Heart right ventricle (tissue), 16 donors: ENCODE measurements around the gene FAM83G. TPM values are rescaled to one million over a fixed set of nuclear protein-coding genes. Genes with fewer than 3 reads are reported as not detected.

Source experiments
- ATAC-seq, 8 donors: fragments of 200-7000 bp; cut with Tn5 transposase; one replicate each; pipeline ENCODE4 v1.9.1; 2020; ENCODE audit warnings: mild to moderate bottlenecking in 8 of 8, moderate library complexity in 8 of 8, moderate number of reproducible peaks in 1 of 8
- DNase-seq, 2 donors: peaks; one replicate each; pipeline ENCODE4 v3.0.0-alpha.2; 2020
- H3K27ac ChIP-seq, 10 donors: fragments of 200-600 bp; sonication (generic) in 2 of 10; one replicate each; pipeline versions ENCODE4 v1.5.0 to v1.8.0; 2020 to 2022; ENCODE audit warnings: mild to moderate bottlenecking in 3 of 10
- H3K27me3 ChIP-seq, 7 donors: fragments of 200-600 bp; one replicate each; pipeline ENCODE4 v1.8.0; 2021 to 2022; ENCODE audit warnings: mild to moderate bottlenecking in 2 of 7
- H3K36me3 ChIP-seq, 9 donors: fragments of 200-600 bp; sonication (generic) in 1 of 9; one replicate each; pipeline versions ENCODE4 v1.5.0 to v1.8.0; 2020 to 2022; ENCODE audit warnings: mild to moderate bottlenecking in 2 of 9
- H3K4me1 ChIP-seq, 9 donors: fragments of 200-600 bp; sonication (generic) in 1 of 9; one replicate each; pipeline versions ENCODE4 v1.5.0 to v1.8.0; 2020 to 2022; ENCODE audit warnings: mild to moderate bottlenecking in 4 of 9
- H3K4me3 ChIP-seq, 10 donors: fragments of 200-600 bp; sonication (generic) in 2 of 10; one replicate each; pipeline versions ENCODE4 v1.5.0 to v1.8.0; 2020 to 2022; ENCODE audit warnings: mild to moderate bottlenecking in 7 of 10, moderate library complexity in 2 of 10
- H3K9me3 ChIP-seq, 11 donors: fragments of 200-600 bp in 10 of 11; sonication (generic) in 2 of 11; one replicate each; pipeline versions ENCODE4 v1.5.0 to v1.8.0; 2013 to 2022; ENCODE audit warnings: mild to moderate bottlenecking in 2 of 11, control low read depth in 1 of 11, moderate library complexity in 1 of 11
- CTCF ChIP-seq, 9 donors: fragments of 200-600 bp; sonication (generic) in 2 of 9; IDR thresholded peaks; one replicate each; pipeline versions ENCODE4 v1.5.0 to v1.8.0; 2021 to 2022; ENCODE audit warnings: antibody characterized with exemption in 9 of 9, mild to moderate bottlenecking in 5 of 9, moderate library complexity in 1 of 9
- WGBS, 2 donors: extraction: QIAGEN DNeasy Blood & Tissue Kit; methylation state at CpG; one replicate each; pipeline ENCODE4 v1.1.7; 2013; ENCODE audit warnings: inconsistent platforms in 1 of 2; 5-methylcytosine and 5-hydroxymethylcytosine counted together
- intact Hi-C, 10 donors: fragments of 100-400 bp; cut with DNase I; formaldehyde crosslinking; loops; one replicate each; pipeline versions ENCODE4 v1.11.1 to v1.14.2; 2022
- polyA plus RNA-seq, 2 donors: library from polyadenylated mRNA; stranded (reverse); fragments of 200-250 nt; gene quantifications; one replicate each; pipeline ENCODE4 v1.2.3, GENCODE V29; 2013
- total RNA-seq, 10 donors: library from RNA; stranded (reverse); fragmentation: NEBNext Ultra II Directional in 3 of 10; extraction: Animal tissue kit (Norgen Biotek cat#: 25700) in 3 of 10; gene quantifications; one replicate each; pipeline versions ENCODE4 v1.2.1 to v1.2.4, GENCODE V29; 2021 to 2023
- donor health status: Arrhythmogenic right ventricular cardiomyopathy.
- donor health status: ischemic (EF 13 %, LVEDD 7.1; RV severe dilation, severe dysfunction).
- donor health status: healthy with polysubstance abuse.
- donor health status: DM: no; HTN: yes; CAD: no.
- donor health status: DM: no; HTN: no; CAD: no.
- donor health status: ischemic (EF 25% LVEDD 6.9; RV normal size, moderate dysfunction).
- donor health status: ischemic (EF 25% LVEDD 5.7; RV mildly dilated, moderate dysfunction).
- donor health status: healthy.
- donor health status: DM: yes; HTN: yes; CAD: no.
- donor health status: Ischemic cardiomyopathy.
- donor health status: ischemic (EF 35%, LVEDD 5.7; RV mildly dilated, moderate dysfunction).
- donor health status: nonischemic (EF 11% LVEDD 7.7; RV severe dilation, severe dysfunction).
- donor health status: DM: yes; HTN: yes; CAD: no.
- donor health status: PGD.
- donor health status: ischemic (EF 29% LVEDD 5.4; RV normal size, mild dysfunction).
- donor health status: nonischemic (EF 23%, LVEDD 6.1; RV moderate dilation, normal function).

Gene FAM83G
- total and polyA plus RNA-seq, 12 donors, result 0.96 to 5.5 (median 1.7) TPM

DNA sequence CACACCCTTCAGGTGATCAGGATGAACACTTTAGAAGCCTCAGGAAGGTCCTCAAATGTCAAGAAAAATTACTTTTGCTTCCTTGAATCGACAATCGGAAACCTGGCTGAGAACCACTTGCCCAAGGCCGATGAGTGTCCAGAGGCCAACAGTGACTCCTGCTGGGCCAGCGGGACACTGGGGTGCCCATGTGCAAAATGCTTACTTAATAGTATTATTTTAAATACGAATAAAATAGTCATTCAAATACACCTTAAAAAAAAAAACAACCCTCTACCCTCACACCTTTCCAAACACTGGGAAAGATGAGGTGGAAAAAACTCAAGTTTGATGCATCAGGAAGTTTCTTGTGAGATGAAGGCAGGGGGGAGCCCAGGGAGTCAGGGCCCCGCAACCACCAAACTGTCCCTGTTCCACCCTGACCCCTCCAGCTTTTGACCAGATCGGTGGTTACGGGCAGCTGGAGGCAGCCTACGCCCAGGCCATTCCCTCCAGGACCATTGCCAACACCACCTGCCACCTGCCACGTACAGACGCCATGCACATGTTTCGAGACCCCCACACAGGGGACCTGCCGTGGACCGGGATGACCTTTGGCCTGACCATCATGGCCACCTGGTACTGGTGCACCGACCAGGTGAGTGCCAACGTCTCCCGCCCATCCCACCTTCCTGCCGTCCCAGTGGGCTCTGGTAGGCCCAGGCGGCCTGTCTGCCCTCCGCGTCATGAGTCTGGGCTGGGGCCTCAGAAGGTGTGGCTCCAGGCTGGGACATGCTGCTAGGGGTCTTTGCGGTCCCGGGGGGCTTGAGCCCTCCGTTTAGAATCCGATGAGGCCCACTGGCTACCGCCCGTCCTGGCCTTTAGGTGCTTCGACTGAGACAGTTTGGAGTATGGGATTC, 33.7 kb downstream of the FAM83G start:
- TF ChIP-seq CTCF (IDR thresholded peaks at IDR 0.05), result no peak
- Histone ChIP-seq H3K27ac (no peak overlapping the region), H3K27me3 (no peaks in the 10 kb centered on the region), H3K9me3 (no peaks in the 10 kb centered on the region), H3K4me3 (no peak overlapping the region), H3K36me3 (no peaks in the 10 kb centered on the region), H3K4me1 (peaks cover 0 to 7% (median 0%) of the 10 kb centered on the region in 9 donors)
- ATAC-seq (no peak), DNase-seq (no peak)
- intact Hi-C loops, result loop anchor here in 1 of 10 donors (10.0 kb wide), 1 partner anchor 54 kb away; no protein-coding TSS in a partner anchor
- 90 to 95% methylated on average over 27 to 28 of the region's 28 CpGs for WGBS, 2 donors

GRCh38 chr17:18968945-18969887, 35.3 kb downstream of the FAM83G start:
- Histone ChIP-seq H3K4me1 (peaks cover 0 to 7% (median 0%) of the 10 kb centered on the region in 9 donors), H3K4me3 (no peak overlapping the region), H3K27me3 (no peaks in the 10 kb centered on the region), H3K27ac (no peak overlapping the region), H3K9me3 (no peaks in the 10 kb centered on the region), H3K36me3 (no peaks in the 10 kb centered on the region)
- 77 to 82% methylated on average over 23 of the region's 23 CpGs for WGBS, 2 donors
- intact Hi-C loops, result loop anchor here in 1 of 10 donors (5.0 kb wide), 1 partner anchor 53 kb away; no protein-coding TSS in a partner anchor
- ATAC-seq (peak in 1 of 8 donors; percentile 23), DNase-seq (no peak)
- TF ChIP-seq CTCF (IDR thresholded peaks at IDR 0.05), result no peak

DNA sequence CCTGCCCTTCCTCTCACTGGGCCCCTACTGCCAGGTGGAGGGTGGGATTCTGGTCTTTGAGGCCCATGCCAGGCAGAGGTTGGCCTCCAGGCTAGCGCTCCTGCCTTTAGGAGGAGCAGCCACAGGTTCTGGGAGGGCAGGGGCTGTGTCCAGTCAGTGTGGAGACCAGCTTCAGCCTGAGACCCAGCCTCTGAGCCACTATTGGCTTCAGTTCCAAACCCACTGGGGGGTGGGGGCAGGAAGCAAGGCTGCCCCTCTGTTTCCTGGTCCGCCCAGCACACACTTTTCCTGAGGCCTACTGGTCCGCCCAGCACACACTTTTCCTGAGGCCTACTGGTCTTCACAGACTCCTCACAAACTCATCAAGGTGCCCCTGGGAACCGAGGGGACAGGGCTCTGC, 36.2 kb downstream of the FAM83G start:
- Histone ChIP-seq H3K27me3 (no peaks in the 10 kb centered on the region), H3K4me1 (peaks cover 0 to 7% (median 0%) of the 10 kb centered on the region in 9 donors), H3K27ac (no peak overlapping the region), H3K4me3 (no peak overlapping the region), H3K9me3 (no peaks in the 10 kb centered on the region), H3K36me3 (no peaks in the 10 kb centered on the region)
- no peak for TF ChIP-seq CTCF (IDR thresholded peaks at IDR 0.05)
- DNase-seq (no peak), ATAC-seq (no peak)
- 77 to 80% methylated on average over 4 of the region's 4 CpGs for WGBS, 2 donors
- intact Hi-C loops, result loop anchor here in 1 of 10 donors (5.0 kb wide), 1 partner anchor 54 kb away; no protein-coding TSS in a partner anchor

DNA sequence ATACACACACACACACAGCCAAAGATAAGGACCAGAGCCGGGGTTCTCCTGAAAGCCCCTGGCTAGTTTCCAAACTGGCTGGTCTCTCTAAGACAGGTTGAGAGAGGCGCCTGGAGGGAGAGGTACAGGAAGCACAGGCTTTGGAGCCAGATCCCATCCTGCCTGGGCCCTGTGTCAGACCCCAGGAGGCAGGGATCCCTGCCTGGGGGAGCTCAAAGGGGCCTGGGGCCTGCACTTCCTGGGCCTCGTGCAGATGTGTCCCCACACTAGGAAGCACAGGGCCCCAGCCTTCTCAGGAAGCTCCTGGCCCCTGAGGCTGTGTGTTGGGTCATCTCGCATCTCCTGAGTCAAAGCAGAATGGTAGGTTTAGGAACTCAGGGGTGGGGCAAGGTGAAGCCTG, 36.6 kb downstream of the FAM83G start:
- peaks cover 0 to 7% (median 0%) of the 10 kb centered on the region in 9 donors for H3K4me1 ChIP-seq
- no peaks in the 10 kb centered on the region for H3K36me3 ChIP-seq
- no peak for ATAC-seq
- 59 to 65% methylated on average over 4 of the region's 4 CpGs for WGBS, 2 donors
- H3K27me3 ChIP-seq, result no peaks in the 10 kb centered on the region
- intact Hi-C loops, result loop anchor here in 1 of 10 donors (5.0 kb wide), 1 partner anchor 54 kb away; no protein-coding TSS in a partner anchor
- no peak overlapping the region for H3K27ac ChIP-seq
- no peak overlapping the region for H3K4me3 ChIP-seq
- no peaks in the 10 kb centered on the region for H3K9me3 ChIP-seq
- TF ChIP-seq CTCF (IDR thresholded peaks at IDR 0.05), result no peak
- DNase-seq, result no peak
